OCI-LY1 (cell line): ENCODE measurements around the gene NHLRC4.

Experiments
- H2AFZ ChIP-seq: fragments of 200-600 bp; sonication (generic), shearing (Covaris generic); 2 replicates; pipeline ENCODE4 v1.6.0; 2014; ENCODE audit warnings: antibody characterized with exemption, mild to moderate bottlenecking, low read length
- H3F3A ChIP-seq: fragments of 200-600 bp; sonication (generic), shearing (Covaris generic); 2 replicates; pipeline ENCODE4 v1.6.0; 2014; ENCODE audit warnings: mild to moderate bottlenecking, antibody characterized with exemption, low read length, moderate library complexity; ENCODE audit not compliant: insufficient read depth
- H3K27ac ChIP-seq: fragments of 200-600 bp; sonication (generic); 2 replicates; pipeline ENCODE4 v1.5.1; 2014; ENCODE audit warnings: low read length, mixed run types, mild to moderate bottlenecking, low read depth; ENCODE audit not compliant: poor library complexity, severe bottlenecking
- H3K27me3 ChIP-seq: fragments of 200-600 bp; sonication (generic); 2 replicates; pipeline ENCODE4 v1.6.0; 2014; ENCODE audit warnings: antibody characterized with exemption, mild to moderate bottlenecking, low read length, moderate library complexity; ENCODE audit not compliant: insufficient read depth
- H3K36me3 ChIP-seq: fragments of 200-600 bp; sonication (generic); 2 replicates; pipeline ENCODE4 v1.6.1; 2014; ENCODE audit warnings: mild to moderate bottlenecking, antibody characterized with exemption, low read length, moderate library complexity, mixed read lengths; ENCODE audit not compliant: insufficient read depth
- H3K4me1 ChIP-seq: fragments of 200-600 bp; sonication (generic); 2 replicates; pipeline ENCODE4 v1.5.1; 2014; ENCODE audit warnings: mild to moderate bottlenecking, low read length, moderate library complexity; ENCODE audit not compliant: insufficient read depth, severe bottlenecking
- H3K4me2 ChIP-seq: fragments of 200-600 bp; sonication (generic), shearing (Covaris generic); 2 replicates; pipeline ENCODE4 v1.6.1; 2014; ENCODE audit warnings: low read length
- H3K4me3 ChIP-seq: fragments of 200-600 bp; sonication (generic); 2 replicates; pipeline ENCODE4 v1.5.1; 2014; ENCODE audit warnings: low read length, low read depth, mild to moderate bottlenecking, mixed read lengths; ENCODE audit not compliant: poor library complexity, severe bottlenecking
- H3K79me2 ChIP-seq: fragments of 200-600 bp; shearing (Covaris generic); 2 replicates; pipeline ENCODE4 v1.6.1; 2016; ENCODE audit warnings: mixed run types, low read length, mixed read lengths; ENCODE audit not compliant: insufficient read depth
- H3K9ac ChIP-seq: fragments of 200-600 bp; sonication (generic), shearing (Covaris generic); 2 replicates; pipeline ENCODE4 v1.6.1; 2014; ENCODE audit warnings: mild to moderate bottlenecking, low read length, mixed read lengths
- H3K9me2 ChIP-seq: fragments of 200-600 bp; sonication (generic), shearing (Covaris generic); 2 replicates; pipeline ENCODE4 v1.6.1; 2014; ENCODE audit warnings: low read depth, mild to moderate bottlenecking, low read length, mixed read lengths
- H3K9me3 ChIP-seq: fragments of 200-600 bp; shearing (Covaris generic); 2 replicates; pipeline ENCODE4 v1.6.1; 2014; ENCODE audit warnings: low read length, mixed read lengths
- H4K20me1 ChIP-seq: fragments of 200-600 bp; sonication (generic), shearing (Covaris generic); 2 replicates; pipeline ENCODE4 v1.6.0; 2016; ENCODE audit warnings: mild to moderate bottlenecking, low read length; ENCODE audit not compliant: insufficient read depth
- EZH2 ChIP-seq: fragments of 200-600 bp; sonication (generic), shearing (Covaris generic); IDR thresholded peaks from 2 replicates; pipeline ENCODE4 v1.8.0; 2017; ENCODE audit warnings: borderline replicate concordance, mixed run types, mild to moderate bottlenecking, antibody characterized with exemption, low read length, moderate library complexity, mixed read lengths
- TF ChIP-seq, protein P1 (sequence below): fragments of 200-600 bp; sonication (generic), shearing (Covaris generic); IDR thresholded peaks from 2 replicates; pipeline ENCODE4 v1.5.1; 2017; ENCODE audit warnings: mild to moderate bottlenecking, antibody characterized with exemption, low read length, moderate library complexity, mixed read lengths

Gene NHLRC4

DNA sequence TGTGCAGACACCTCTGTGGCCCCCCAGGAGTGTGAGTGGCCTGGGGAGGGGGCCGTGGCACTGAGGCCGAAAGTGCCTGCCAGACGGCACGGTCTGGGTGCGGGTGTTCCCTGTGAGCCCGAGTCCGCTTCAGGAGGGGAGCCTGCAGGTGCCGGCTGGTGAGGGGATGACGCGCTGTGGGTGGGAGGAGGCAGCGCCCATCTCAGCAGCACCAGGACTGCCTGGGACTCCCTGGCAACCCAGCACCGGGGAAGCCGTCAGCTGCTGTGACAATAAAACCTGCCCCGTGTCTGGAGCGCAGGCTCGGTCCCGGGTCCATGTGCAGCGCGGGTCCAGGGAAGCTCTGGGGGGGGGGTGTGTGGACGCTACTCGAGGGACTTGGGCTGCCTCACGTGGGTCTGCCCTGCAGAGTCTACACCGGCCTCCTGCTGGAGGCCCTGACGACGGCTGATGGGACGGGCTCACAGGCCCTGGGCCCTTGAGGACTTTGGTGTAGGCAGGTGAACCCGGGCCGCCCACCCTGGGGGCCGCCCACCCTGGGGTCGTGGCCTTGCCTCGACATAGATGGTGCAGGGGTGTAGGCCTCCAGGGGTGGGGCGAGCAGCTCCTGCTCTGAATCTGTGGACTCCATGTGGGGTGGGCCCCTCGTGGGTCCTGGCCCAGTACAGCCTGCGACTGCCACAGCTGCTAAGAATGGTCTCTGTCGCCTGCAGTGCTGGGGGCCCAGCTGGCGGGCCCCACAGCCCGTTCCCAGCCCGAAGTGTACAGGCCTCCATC is 17.2 kb downstream of the NHLRC4 start:
- Histone ChIP-seq H4K20me1 (no peaks in the 10 kb centered on the region), H3F3A (no peaks in the 10 kb centered on the region), H3K4me1 (peaks cover 14% of the 10 kb centered on the region), H3K4me2 (peak overlapping the region; percentile 9; the same call in 1 of the 2 replicates), H3K9me3 (no peaks in the 10 kb centered on the region), H3K27ac (no peak overlapping the region), H3K27me3 (no peaks in the 10 kb centered on the region), H3K79me2 (no peaks in the 10 kb centered on the region), H2AFZ (no peak overlapping the region), H3K36me3 (peaks cover 3% of the 10 kb centered on the region; the same call in 1 of the 2 replicates), H3K9me2 (no peaks in the 10 kb centered on the region), H3K4me3 (no peak overlapping the region), H3K9ac (no peak overlapping the region)
- no peak for TF ChIP-seq EZH2
- TF ChIP-seq, protein P1, sequence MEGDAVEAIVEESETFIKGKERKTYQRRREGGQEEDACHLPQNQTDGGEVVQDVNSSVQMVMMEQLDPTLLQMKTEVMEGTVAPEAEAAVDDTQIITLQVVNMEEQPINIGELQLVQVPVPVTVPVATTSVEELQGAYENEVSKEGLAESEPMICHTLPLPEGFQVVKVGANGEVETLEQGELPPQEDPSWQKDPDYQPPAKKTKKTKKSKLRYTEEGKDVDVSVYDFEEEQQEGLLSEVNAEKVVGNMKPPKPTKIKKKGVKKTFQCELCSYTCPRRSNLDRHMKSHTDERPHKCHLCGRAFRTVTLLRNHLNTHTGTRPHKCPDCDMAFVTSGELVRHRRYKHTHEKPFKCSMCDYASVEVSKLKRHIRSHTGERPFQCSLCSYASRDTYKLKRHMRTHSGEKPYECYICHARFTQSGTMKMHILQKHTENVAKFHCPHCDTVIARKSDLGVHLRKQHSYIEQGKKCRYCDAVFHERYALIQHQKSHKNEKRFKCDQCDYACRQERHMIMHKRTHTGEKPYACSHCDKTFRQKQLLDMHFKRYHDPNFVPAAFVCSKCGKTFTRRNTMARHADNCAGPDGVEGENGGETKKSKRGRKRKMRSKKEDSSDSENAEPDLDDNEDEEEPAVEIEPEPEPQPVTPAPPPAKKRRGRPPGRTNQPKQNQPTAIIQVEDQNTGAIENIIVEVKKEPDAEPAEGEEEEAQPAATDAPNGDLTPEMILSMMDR: no peak

GRCh38 chr16:585351-585750 is 18.5 kb downstream of the NHLRC4 start:
- H3K4me1 ChIP-seq: peaks cover 15% of the 10 kb centered on the region
- no peaks in the 10 kb centered on the region for H4K20me1 ChIP-seq
- TF ChIP-seq, protein P1: no peak
- TF ChIP-seq EZH2: no peak
- no peaks in the 10 kb centered on the region for H3K27me3 ChIP-seq
- H3K9me3 ChIP-seq: no peaks in the 10 kb centered on the region
- peaks cover 3% of the 10 kb centered on the region; the same call in 1 of the 2 replicates for H3K36me3 ChIP-seq
- H3K9ac ChIP-seq: no peak overlapping the region
- H3K27ac ChIP-seq: no peak overlapping the region
- no peak overlapping the region for H2AFZ ChIP-seq
- H3K9me2 ChIP-seq: no peaks in the 10 kb centered on the region
- no peaks in the 10 kb centered on the region for H3F3A ChIP-seq
- H3K79me2 ChIP-seq: no peaks in the 10 kb centered on the region
- no peak overlapping the region for H3K4me2 ChIP-seq
- no peak overlapping the region for H3K4me3 ChIP-seq

DNA sequence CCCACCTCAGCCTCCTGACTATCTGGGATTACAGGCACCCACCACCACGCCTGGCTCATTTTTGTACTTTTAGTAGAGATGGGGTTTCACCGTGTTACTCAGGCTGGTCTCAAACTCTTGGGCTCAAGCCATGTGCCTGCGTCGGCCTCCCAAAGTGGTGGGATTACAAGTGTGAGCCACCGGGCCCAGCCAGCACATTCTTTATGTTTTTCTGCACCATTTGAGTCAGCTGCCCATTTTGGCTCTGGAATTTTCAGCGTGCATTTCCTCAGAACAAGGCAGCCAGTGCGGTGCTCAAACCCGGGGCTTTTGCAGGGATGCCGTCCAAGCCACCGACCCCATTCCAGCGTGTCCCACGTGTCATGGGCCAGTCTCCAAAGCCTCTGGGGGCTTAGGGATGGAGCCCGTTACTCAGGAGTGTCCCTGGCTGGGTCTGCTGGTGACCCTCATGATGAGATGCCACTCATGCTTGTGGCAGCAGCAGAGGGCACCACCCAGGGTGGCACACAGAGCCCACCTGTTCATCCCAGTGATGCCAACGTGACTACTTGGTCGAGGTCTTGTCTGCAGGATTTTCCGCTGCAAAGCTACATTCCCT is 19.3 kb downstream of the NHLRC4 start:
- no peak overlapping the region for H3K4me3 ChIP-seq
- no peaks in the 10 kb centered on the region for H3K9me3 ChIP-seq
- TF ChIP-seq, protein P1: no peak
- no peak for TF ChIP-seq EZH2
- no peaks in the 10 kb centered on the region for H3K27me3 ChIP-seq
- H3K36me3 ChIP-seq: peaks cover 3% of the 10 kb centered on the region; the same call in 1 of the 2 replicates
- H3F3A ChIP-seq: no peaks in the 10 kb centered on the region
- H3K27ac ChIP-seq: no peak overlapping the region
- no peak overlapping the region for H2AFZ ChIP-seq
- H3K4me2 ChIP-seq: no peak overlapping the region
- H3K9ac ChIP-seq: no peak overlapping the region
- H4K20me1 ChIP-seq: no peaks in the 10 kb centered on the region
- no peaks in the 10 kb centered on the region for H3K79me2 ChIP-seq
- peaks cover 23% of the 10 kb centered on the region for H3K4me1 ChIP-seq
- no peaks in the 10 kb centered on the region for H3K9me2 ChIP-seq
